Right hindlimb (tissue), 1 donor: ENCODE data around the gene ADRA2C.

ENCODE experiments used
- DNase-seq: peaks from one replicate; pipeline ENCODE4 v3.0.0-alpha.2; 2018

Gene ADRA2C

GRCh38 chr4:3816256-3816825, 50.2 kb downstream of the ADRA2C start:
- DNase-seq = no peak

- no peak for DNase-seq
Observed at GRCh38 chr4:3816983-3817960, 51.1 kb downstream of the ADRA2C start.
